LHCN-M2 (cell line): ENCODE data around the gene ITM2B. TPM values are rescaled to one million over a fixed set of nuclear protein-coding genes. Genes with fewer than 3 reads are reported as not detected.
A peak's percentile ranks its signal among the peaks of the same experiment; 100 is the strongest.

ENCODE experiments used
- DNase-seq: peaks from one replicate; pipeline ENCODE4 v3.0.0-alpha.2; 2012; ENCODE audit warnings: low read depth
- total RNA-seq: library from RNA; depleted of rRNA; stranded (reverse); fragments of >200 nt; gene quantifications from 2 replicates; pipeline ENCODE4 v1.2.3, GENCODE V29; 2014; rRNA removed

Gene ITM2B
- total RNA-seq, 1 experiment from 2014 or later = 144 TPM

DNA sequence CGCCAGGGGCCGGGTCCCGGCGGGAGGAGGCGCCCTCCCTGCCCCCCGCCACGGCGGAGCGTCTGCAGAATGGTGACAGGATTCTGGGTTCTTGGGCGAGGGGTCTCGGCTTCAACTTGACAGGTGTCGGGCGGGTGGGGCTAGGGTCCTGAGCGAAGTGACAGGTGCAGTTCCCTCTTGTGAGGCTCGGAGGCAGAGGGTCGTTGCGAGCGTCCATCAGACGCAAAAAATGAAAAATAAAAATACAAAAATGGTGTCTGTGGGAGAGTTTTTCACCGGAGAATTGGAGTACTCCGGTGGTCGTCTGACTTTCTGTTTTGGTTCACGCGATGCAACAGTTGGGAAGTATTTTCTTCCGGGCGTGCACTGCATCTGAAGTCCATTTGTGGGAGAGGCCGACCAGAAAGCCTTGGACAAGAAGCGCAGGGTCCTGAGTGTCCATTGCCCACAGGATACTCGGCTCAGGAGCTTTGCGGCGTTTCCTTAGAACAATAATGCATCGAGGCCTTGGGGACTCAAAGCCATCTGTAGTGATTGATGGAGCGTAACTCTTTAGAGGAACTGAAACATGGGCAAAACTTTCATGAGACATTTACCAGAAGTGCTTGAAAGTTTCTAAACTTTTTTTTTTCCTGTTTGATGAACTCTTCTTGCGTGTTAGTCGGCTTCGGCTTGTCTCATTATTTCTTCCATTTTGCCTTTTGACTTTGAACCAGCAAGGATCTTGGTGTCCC lies 71.3 kb downstream of the ITM2B start:
- peak; percentile 58 for DNase-seq

DNA sequence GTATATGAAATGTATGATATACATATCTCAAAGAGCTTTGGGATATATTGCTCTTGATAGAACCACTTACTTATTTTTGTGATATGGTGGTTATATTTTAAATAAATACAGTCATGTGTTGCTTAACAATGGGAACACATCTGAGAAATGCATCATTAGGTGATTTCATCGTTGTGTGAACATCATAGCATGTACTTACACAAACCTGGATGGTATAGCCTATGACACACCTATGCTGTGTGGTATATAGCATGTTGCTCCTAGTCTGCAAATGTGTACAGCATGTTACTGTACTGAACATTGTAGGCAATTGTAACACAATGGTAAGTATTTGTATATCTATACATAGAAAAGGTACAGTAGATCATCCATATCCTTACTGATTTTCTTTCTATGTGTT lies 78.2 kb downstream of the ITM2B start:
- no peak for DNase-seq

DNA sequence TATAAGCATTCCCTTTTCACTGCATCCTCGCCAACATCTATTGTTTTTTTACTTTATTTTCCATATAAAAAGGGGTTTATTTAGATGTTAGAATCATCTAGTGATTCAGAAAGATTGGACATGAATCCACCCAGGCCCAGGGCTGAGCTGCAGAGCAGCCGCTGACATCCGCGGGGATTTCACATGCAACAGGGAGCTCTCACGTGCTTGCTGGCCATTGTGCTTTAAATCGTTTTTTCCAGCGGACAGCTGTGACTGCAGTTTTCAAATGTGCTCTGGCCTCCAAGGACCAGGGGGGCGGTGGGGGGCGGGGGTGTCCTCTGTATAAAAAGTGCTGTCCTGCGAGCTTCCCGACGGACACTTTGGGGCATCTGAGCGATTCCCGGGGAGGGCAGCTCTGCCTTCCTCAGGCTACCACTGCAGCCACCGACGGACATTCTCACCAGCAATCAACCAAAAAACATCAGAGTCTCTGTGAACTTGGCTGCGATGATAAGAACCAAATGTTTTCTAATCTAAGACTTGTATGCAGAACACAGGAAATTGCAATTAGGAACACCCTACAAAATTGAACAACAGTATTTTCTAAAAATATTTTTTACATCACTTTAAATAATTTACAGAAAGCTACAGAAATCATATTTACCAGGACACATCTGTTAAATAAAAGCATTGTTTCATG lies 83.1 kb downstream of the ITM2B start:
- no peak for DNase-seq

DNA sequence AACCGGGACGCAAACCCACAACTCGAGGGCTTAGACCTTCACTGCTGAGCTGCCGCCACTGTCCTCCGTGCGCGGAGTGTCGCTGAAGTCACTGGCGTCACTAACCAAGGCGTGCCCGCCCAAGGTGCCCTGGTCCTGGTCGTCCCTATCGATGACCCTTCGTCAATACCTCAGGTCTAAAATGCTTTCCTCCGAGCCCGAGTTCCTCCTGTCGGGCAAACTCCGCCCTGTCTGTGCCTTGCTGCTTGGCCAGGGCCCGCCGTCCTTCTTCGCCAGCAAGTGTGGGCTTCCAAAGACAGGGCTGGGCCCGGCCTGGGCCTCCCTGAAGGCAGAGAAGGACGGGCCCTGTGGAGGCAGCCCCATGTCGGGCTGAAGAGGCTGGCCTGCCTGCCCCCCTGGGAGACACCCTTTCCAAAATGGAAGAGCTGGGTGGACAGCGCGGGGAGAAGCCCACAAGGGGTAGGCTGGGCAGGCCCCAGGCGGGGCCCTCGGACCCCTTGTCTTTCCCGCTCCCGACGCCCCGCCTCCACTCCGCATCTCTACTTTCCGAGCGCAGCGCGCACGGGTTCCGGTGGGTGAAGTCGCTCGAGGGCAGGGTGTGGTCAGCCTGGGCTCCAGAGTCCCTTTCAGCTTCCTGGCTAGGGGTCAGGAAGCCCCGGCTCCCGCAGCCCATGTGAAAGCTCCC lies 84.0 kb downstream of the ITM2B start:
- DNase-seq = no peak

DNA sequence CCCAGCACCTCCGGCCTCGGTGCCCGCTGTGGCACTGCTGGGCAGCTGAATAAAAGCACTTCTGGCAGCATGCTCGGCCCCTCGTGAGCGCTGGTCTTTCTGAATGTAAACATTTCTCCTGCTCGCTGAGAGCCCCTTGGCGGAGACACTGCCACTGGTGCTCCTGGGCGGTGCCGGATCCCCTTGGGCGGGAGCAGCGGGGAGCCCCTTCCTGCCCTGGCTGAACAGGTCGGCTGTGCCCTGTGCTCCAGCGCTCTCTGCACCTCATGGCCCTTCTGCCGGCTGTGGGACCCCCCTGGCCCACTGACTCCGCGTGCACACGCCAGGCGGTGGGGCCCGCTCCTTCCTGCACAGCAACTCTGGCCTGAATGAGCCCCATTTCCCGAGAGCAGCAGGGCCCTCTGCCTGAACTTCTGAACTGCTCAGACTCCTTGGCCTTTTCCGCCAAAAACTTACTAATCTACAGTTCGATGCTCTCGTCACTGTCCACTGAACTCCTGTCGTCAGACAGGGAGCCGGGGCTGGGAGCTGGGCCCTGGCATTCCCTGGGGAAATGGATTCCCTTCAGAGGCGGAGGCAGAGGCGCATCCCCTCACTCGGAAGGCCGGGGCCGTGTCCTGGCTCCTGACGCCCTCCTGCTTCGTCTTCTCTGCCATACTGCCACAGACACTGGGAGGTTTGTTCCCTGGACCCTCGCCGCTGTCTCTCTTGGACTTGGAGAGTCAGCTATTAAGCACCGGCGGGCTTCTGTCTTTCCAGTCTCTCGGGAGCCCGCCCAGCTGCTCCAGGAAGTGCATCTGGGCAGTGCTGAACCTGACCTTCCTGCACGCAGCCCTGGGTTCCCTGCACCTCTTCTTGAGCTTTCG lies 84.7 kb downstream of the ITM2B start:
- DNase-seq = no peak

DNA sequence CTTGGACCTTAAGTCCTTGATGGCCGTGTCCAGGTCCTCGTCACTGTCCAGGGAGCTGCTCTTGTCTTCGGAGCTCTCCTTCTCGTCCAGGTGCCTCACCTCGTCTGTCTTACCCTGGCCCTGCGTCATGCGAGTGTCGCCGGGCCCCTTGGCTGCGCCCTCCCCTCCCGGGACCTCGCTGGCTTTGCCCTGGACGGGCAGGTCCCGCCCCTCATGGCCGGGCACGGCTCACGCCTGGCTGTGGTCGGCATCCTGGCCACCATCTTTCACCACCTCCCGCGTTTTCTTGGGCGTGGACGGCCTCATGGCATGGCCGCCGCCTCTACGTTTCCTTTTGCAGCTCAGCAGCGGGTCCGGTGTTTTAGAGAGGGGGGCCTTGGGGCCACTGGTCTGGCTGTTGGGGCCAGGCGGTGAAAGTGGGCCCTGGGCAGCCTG lies 85.4 kb downstream of the ITM2B start:
- DNase-seq = no peak

DNA sequence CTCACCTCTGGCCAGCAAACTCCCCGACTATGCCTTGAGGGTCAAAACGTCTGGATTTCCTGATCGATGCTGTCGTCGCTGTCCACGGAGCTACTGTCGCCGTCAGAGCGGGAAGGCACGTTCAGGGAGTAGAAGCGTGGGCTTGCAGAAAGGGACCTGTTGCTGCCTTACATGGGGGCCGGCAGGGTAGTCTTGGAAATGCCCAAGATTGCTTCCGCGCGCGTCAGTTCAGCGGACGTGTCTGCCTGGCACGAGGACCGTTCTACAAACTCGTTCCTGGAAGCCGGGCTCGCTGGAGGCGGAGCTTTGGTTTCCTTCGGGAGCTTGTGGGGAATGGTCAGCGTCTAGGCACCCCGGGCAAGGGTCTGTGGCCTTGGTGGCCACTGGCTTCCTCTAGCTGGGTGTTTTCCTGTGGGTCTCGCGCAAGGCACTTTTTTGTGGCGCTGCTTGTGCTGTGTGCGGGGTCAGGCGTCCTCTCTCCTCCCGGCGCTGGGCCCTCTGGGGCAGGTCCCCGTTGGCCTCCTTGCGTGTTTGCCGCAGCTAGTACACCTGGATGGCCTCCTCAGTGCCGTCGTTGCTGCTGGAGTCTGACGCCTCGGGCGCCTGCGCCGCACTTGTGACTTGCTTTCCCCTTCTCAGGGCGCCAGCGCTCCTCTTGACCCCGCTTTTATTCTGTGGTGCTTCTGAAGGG lies 86.0 kb downstream of the ITM2B start:
- no peak for DNase-seq

Other genes starting within 250 kb of the ITM2B start
- 58.9 and 63.3 TPM in 2 replicates for gene SUCLA2, start 231.9 kb upstream of the ITM2B start, total RNA-seq
- 51.4 and 56.2 TPM in 2 replicates for gene NUDT15, start 195.5 kb upstream of the ITM2B start, total RNA-seq
- 29.8 and 30.6 TPM in 2 replicates for gene MED4, start 138.1 kb upstream of the ITM2B start, total RNA-seq
- gene RB1, start 70.5 kb downstream of the ITM2B start, total RNA-seq = 50.6 and 58.2 TPM in 2 replicates
- 7.1 and 14.3 TPM in 2 replicates for gene LPAR6, start 179.9 kb downstream of the ITM2B start, total RNA-seq